Testis (tissue), 3 donors: ENCODE measurements around the gene RFLNA. TPM values are rescaled to one million over a fixed set of nuclear protein-coding genes. Genes with fewer than 3 reads are reported as not detected.

ENCODE experiments used
- DNase-seq: peaks from one replicate; pipeline ENCODE4 v3.0.0-alpha.2; 2019
- H3K27ac ChIP-seq, 2 donors: fragments of 200-600 bp; sonication (generic); one replicate each; pipeline ENCODE4 v1.5.1; 2019
- H3K27me3 ChIP-seq: fragments of 200-600 bp; sonication (generic); one replicate; pipeline ENCODE4 v1.5.1; 2019
- H3K36me3 ChIP-seq: fragments of 200-600 bp; sonication (generic); one replicate; pipeline ENCODE4 v1.5.1; 2017; ENCODE audit warnings: low read depth; ENCODE audit errors: missing control alignments
- H3K4me1 ChIP-seq: fragments of 200-600 bp; sonication (generic); one replicate; pipeline ENCODE4 v1.5.1; 2019
- H3K4me3 ChIP-seq, 2 donors: fragments of 200-600 bp; sonication (generic); one replicate each; pipeline ENCODE4 v1.5.1; 2017 to 2019
- H3K9me3 ChIP-seq: fragments of 200-600 bp; sonication (generic); one replicate; pipeline ENCODE4 v1.5.1; 2017
- CTCF ChIP-seq, 3 experiments: fragments of 450-650 bp in 2 of 3; fragments of 200-600 bp in 1 of 3; sonication (generic) in 1 of 3; IDR thresholded peaks; one replicate each; pipeline ENCODE4 v1.5.1; 2016 to 2019; ENCODE audit warnings: antibody characterized with exemption in 3 of 3, mild to moderate bottlenecking in 2 of 3, moderate library complexity in 1 of 3
- POLR2A ChIP-seq: fragments of 450-650 bp; IDR thresholded peaks from one replicate; pipeline ENCODE4 v1.6.1; 2017; ENCODE audit warnings: antibody characterized with exemption, mild to moderate bottlenecking, moderate library complexity
- WGBS, 2 donors: methylation state at CpG; one replicate each; pipeline ENCODE4 v1.1.5; 2018; 5-methylcytosine and 5-hydroxymethylcytosine counted together
- intact Hi-C: fragments of 100-400 bp; cut with DNase I; formaldehyde crosslinking; loops from one replicate; pipeline ENCODE4 v1.15.1; 2023; ENCODE audit warnings: low total_unique reads
- polyA plus RNA-seq: library from polyadenylated mRNA; stranded (reverse); fragments of 350-450 nt; fragmentation: Illumina TruSeq; extraction: RNeasy Lipid Tissue Mini Kit (QIAGEN cat#74804); gene quantifications from one replicate; pipeline ENCODE4 v1.2.3, GENCODE V29; 2014; ENCODE audit warnings: low read depth, low replicate concordance; ENCODE audit not compliant: insufficient read depth
- total RNA-seq, 2 donors: library from RNA; depleted of rRNA; stranded (reverse); fragments of >200 nt; gene quantifications; one replicate each; pipeline ENCODE4 v1.2.3, GENCODE V29; 2016

Gene RFLNA
- total and polyA plus RNA-seq, 3 donors from 2014 or later = 0.31 to 0.80 (median 0.68) TPM

GRCh38 chr12:124338876-124339603 lies 44.1 kb downstream of the RFLNA start:
- TF ChIP-seq POLR2A = no peak
- no peak for TF ChIP-seq CTCF (IDR thresholded peaks at IDR 0.05)
- Histone ChIP-seq H3K36me3 (no peaks in the 10 kb centered on the region), H3K4me3 (no peak overlapping the region), H3K27ac (no peak overlapping the region), H3K27me3 (no peaks in the 10 kb centered on the region), H3K9me3 (no peaks in the 10 kb centered on the region), H3K4me1 (no peaks in the 10 kb centered on the region)
- no peak for DNase-seq
- WGBS, 2 donors = 86 to 89% methylated on average over 3 of the region's 3 CpGs
- intact Hi-C loops = no loop called here

GRCh38 chr12:124340080-124340900 lies 45.4 kb downstream of the RFLNA start:
- intact Hi-C loops = no loop called here
- Histone ChIP-seq H3K4me1 (no peaks in the 10 kb centered on the region), H3K9me3 (no peaks in the 10 kb centered on the region), H3K27ac (no peak overlapping the region), H3K36me3 (no peaks in the 10 kb centered on the region), H3K27me3 (no peaks in the 10 kb centered on the region), H3K4me3 (no peak overlapping the region)
- TF ChIP-seq CTCF (IDR thresholded peaks at IDR 0.05) (no peak), POLR2A (no peak)
- no peak for DNase-seq
- 96% methylated on average over 5 to 42 of the region's 42 CpGs for WGBS, 2 donors

- Histone ChIP-seq H3K27ac (no peak overlapping the region), H3K4me1 (no peaks in the 10 kb centered on the region), H3K27me3 (no peaks in the 10 kb centered on the region), H3K9me3 (no peaks in the 10 kb centered on the region), H3K4me3 (no peak overlapping the region), H3K36me3 (no peaks in the 10 kb centered on the region)
- intact Hi-C loops = no loop called here
- TF ChIP-seq CTCF (IDR thresholded peaks at IDR 0.05) = no peak
- no peak for TF ChIP-seq POLR2A
- 88 to 97% methylated on average over 10 to 27 of the region's 27 CpGs for WGBS, 2 donors
- DNase-seq = no peak
These were observed 46.8 kb downstream of the RFLNA start for GRCh38 chr12:124341645-124342069.

GRCh38 chr12:124344022-124344421 lies 49.1 kb downstream of the RFLNA start:
- H3K4me3 ChIP-seq = no peak overlapping the region
- TF ChIP-seq CTCF (IDR thresholded peaks at IDR 0.05) (no peak), POLR2A (no peak)
- intact Hi-C loops = no loop called here
- no peak for DNase-seq
- H3K27ac ChIP-seq = no peak overlapping the region
- 85 to 88% methylated on average over 9 of the region's 9 CpGs for WGBS, 2 donors
- no peaks in the 10 kb centered on the region for H3K9me3 ChIP-seq
- no peaks in the 10 kb centered on the region for H3K36me3 ChIP-seq
- no peaks in the 10 kb centered on the region for H3K4me1 ChIP-seq
- H3K27me3 ChIP-seq = no peaks in the 10 kb centered on the region
